SK-N-SH (cell line): ENCODE results near the gene DPPA3. TPM values are rescaled to one million over a fixed set of nuclear protein-coding genes. Genes with fewer than 3 reads are reported as not detected.

Source experiments
- CTCF ChIA-PET: fragments of 300-600, 350-600 bp; formaldehyde crosslinking; extraction: SDS; loops from one replicate; lab custom pipeline; 2021; lab: Yijun Ruan, JAX
- POLR2A ChIA-PET: fragments of 350-600 bp; sonication (Branson Sonifier 250); formaldehyde crosslinking; extraction: SDS; loops from one replicate; lab custom pipeline; 2020; ENCODE audit warnings: antibody characterized with exemption, inconsistent platforms; lab: Yijun Ruan, JAX
- DNase-seq: peaks from one replicate; pipeline ENCODE4 v3.0.0; 2012
- H2AFZ ChIP-seq: fragments of 200-600 bp; sonication (generic); 2 replicates; pipeline ENCODE4 v1.8.1; 2016; ENCODE audit warnings: antibody characterized with exemption, mild to moderate bottlenecking, low read depth
- H3F3A ChIP-seq: fragments of 200-600 bp; sonication (generic); replicated peaks from 2 replicates; pipeline ENCODE3; 2016; ENCODE audit warnings: antibody characterized with exemption, mild to moderate bottlenecking; ENCODE audit not compliant: insufficient read depth
- H3K27ac ChIP-seq, 2 experiments: fragments of 200-500 bp in 1 of 2; fragments of 200-600 bp in 1 of 2; sonication (Bioruptor generic) in 1 of 2; sonication (generic), shearing (Covaris generic) in 1 of 2; 2 replicates each; pipeline versions ENCODE4 v1.5.1 to v1.6.1; 2014 to 2016; ENCODE audit warnings: low read depth in 2 of 2, inconsistent platforms in 1 of 2, low read length in 1 of 2, mild to moderate bottlenecking in 1 of 2, mixed read lengths in 1 of 2
- H3K27me3 ChIP-seq: fragments of 200-600 bp; sonication (generic), shearing (Covaris generic); 2 replicates; pipeline ENCODE4 v1.6.1; 2016; ENCODE audit warnings: mixed run types; ENCODE audit not compliant: insufficient read depth
- H3K36me3 ChIP-seq, 2 experiments: fragments of 200-500 bp in 1 of 2; fragments of 200-600 bp in 1 of 2; sonication (Bioruptor generic) in 1 of 2; sonication (generic) in 1 of 2; replicated peaks in 1 of 2; 2 replicates each; pipeline versions ENCODE3 to v1.5.1; 2014 to 2016; ENCODE audit warnings: low read length in 1 of 2, mild to moderate bottlenecking in 1 of 2; ENCODE audit not compliant: insufficient read depth in 2 of 2, control insufficient read depth in 1 of 2
- H3K4me1 ChIP-seq, 2 experiments: fragments of 200-500 bp in 1 of 2; fragments of 200-600 bp in 1 of 2; sonication (Bioruptor generic) in 1 of 2; sonication (generic), shearing (Covaris generic) in 1 of 2; 2 replicates each; pipeline versions ENCODE4 v1.5.1 to v1.6.1; 2014 to 2016; ENCODE audit warnings: low read depth in 1 of 2, low read length in 1 of 2, mixed run types in 1 of 2; ENCODE audit not compliant: insufficient read depth in 2 of 2, control insufficient read depth in 1 of 2
- H3K4me2 ChIP-seq: fragments of 200-600 bp; sonication (generic), shearing (Covaris generic); 2 replicates; pipeline ENCODE4 v1.6.1; 2017; ENCODE audit warnings: mixed run types
- H3K4me3 ChIP-seq, 2 experiments: fragments of 200-500 bp in 1 of 2; fragments of 200-600 bp in 1 of 2; sonication (Bioruptor generic) in 1 of 2; sonication (generic), shearing (Covaris generic) in 1 of 2; 2 replicates each; pipeline versions ENCODE4 v1.5.1 to v1.8.1; 2014 to 2016; ENCODE audit warnings: low read depth in 2 of 2, inconsistent platforms in 1 of 2, low read length in 1 of 2, mild to moderate bottlenecking in 1 of 2, mixed read lengths in 1 of 2, moderate library complexity in 1 of 2
- H3K79me2 ChIP-seq: fragments of 200-600 bp; sonication (generic); 2 replicates; pipeline ENCODE4 v1.8.1; 2017; ENCODE audit warnings: mild to moderate bottlenecking; ENCODE audit not compliant: insufficient read depth
- H3K9ac ChIP-seq: fragments of 200-600 bp; sonication (generic); 2 replicates; pipeline ENCODE4 v1.6.1; 2017; ENCODE audit warnings: mixed run types
- H3K9me2 ChIP-seq: fragments of 200-600 bp; sonication (generic); 2 replicates; pipeline ENCODE4 v1.6.1; 2017; ENCODE audit warnings: mixed run types
- H3K9me3 ChIP-seq: fragments of 200-600 bp; sonication (generic); 2 replicates; pipeline ENCODE4 v1.6.1; 2017; ENCODE audit warnings: mixed run types, mild to moderate bottlenecking, moderate library complexity
- H4K20me1 ChIP-seq: fragments of 200-600 bp; sonication (generic); 2 replicates; pipeline ENCODE4 v1.6.1; 2017; ENCODE audit warnings: mild to moderate bottlenecking, mixed run types; ENCODE audit not compliant: insufficient read depth
- CHD2 ChIP-seq: fragments of 150-350 bp; IDR thresholded peaks from 2 replicates; pipeline ENCODE4 v1.6.1; 2018; ENCODE audit warnings: low read length; ENCODE audit not compliant: partially characterized antibody
- CTCF ChIP-seq: fragments of 200-600 bp; sonication (generic); IDR thresholded peaks from 2 replicates; pipeline ENCODE4 v1.6.1; 2017; ENCODE audit warnings: antibody characterized with exemption, mild to moderate bottlenecking, moderate library complexity
- ELF1 ChIP-seq: IDR thresholded peaks from 2 replicates; pipeline ENCODE4 v1.4.0; 2012
- EZH2phosphoT487 ChIP-seq: fragments of 200-600 bp; sonication (generic); IDR thresholded peaks from 2 replicates; pipeline ENCODE4 v1.6.1; 2017; ENCODE audit warnings: low read depth, mixed run types, mild to moderate bottlenecking, antibody characterized with exemption, moderate library complexity, borderline replicate concordance
- FOXJ3 ChIP-seq: sonication (generic); formaldehyde crosslinking; IDR thresholded peaks from 2 replicates; pipeline ENCODE4 v1.5.1; 2020; ENCODE audit warnings: mild to moderate bottlenecking, missing genetic modification reagents
- GABPA ChIP-seq: IDR thresholded peaks from 2 replicates; pipeline ENCODE4 v1.4.0; 2012; ENCODE audit warnings: low read depth, mild to moderate bottlenecking
- JUND ChIP-seq: IDR thresholded peaks from 2 replicates; pipeline ENCODE4 v1.4.0; 2012
- MXI1 ChIP-seq: IDR thresholded peaks from 2 replicates; pipeline ENCODE4 v1.6.1; 2012; ENCODE audit warnings: mild to moderate bottlenecking, low read depth, low read length, improper control_type of control experiment
- NFIC ChIP-seq: IDR thresholded peaks from 2 replicates; pipeline ENCODE4 v1.4.0; 2012; ENCODE audit warnings: borderline replicate concordance
- NRF1 ChIP-seq: IDR thresholded peaks from 2 replicates; pipeline ENCODE4 v1.6.1; 2012; ENCODE audit warnings: low read depth, mild to moderate bottlenecking, low read length
- RAD21 ChIP-seq: IDR thresholded peaks from 2 replicates; pipeline ENCODE4 v1.6.1; 2012; ENCODE audit warnings: mild to moderate bottlenecking, low read length
- SIN3A ChIP-seq: IDR thresholded peaks from 2 replicates; pipeline ENCODE4 v1.6.1; 2012; ENCODE audit warnings: low read depth, mild to moderate bottlenecking, low read length, moderate library complexity, borderline replicate concordance
- SMC3 ChIP-seq: IDR thresholded peaks from 2 replicates; pipeline ENCODE4 v1.6.1; 2012; ENCODE audit warnings: low read depth, low read length, improper control_type of control experiment
- TAF1 ChIP-seq: IDR thresholded peaks from 2 replicates; pipeline ENCODE4 v1.6.1; 2012; ENCODE audit warnings: low read depth, mild to moderate bottlenecking, low read length, moderate library complexity, borderline replicate concordance
- TEAD4 ChIP-seq: IDR thresholded peaks from 2 replicates; pipeline ENCODE4 v1.4.0; 2012; ENCODE audit warnings: mild to moderate bottlenecking, borderline replicate concordance; ENCODE audit not compliant: insufficient read depth
- USF1 ChIP-seq: IDR thresholded peaks from 2 replicates; pipeline ENCODE4 v1.4.0; 2012; ENCODE audit warnings: low read depth, borderline replicate concordance
- ZBTB33 ChIP-seq: IDR thresholded peaks from 2 replicates; pipeline ENCODE4 v1.4.0; 2012; ENCODE audit warnings: low read depth, borderline replicate concordance
- WGBS: methylation state at CpG from one replicate; pipeline ENCODE4 v1.1.6; 2017; ENCODE audit warnings: low lambda C conversion rate; 5-methylcytosine and 5-hydroxymethylcytosine counted together
- polyA plus RNA-seq, 3 experiments: library from polyadenylated mRNA; depleted of rRNA; stranded (reverse); fragments of >200 nt; gene quantifications; 2 replicates each; pipeline ENCODE4 v1.2.3, GENCODE V29; 2012

The DPPA3 gene
- polyA plus RNA-seq, 1 of the 3 experiments (the other 2 are of a cell fraction), result not detected

GRCh38 chr12:7731486-7731885 is 20.3 kb downstream of the DPPA3 start:
- Histone ChIP-seq H3K9ac (no peak overlapping the region), H2AFZ (no peak overlapping the region), H3K27ac (no peak overlapping the region), H3K4me1 (no peaks in the 10 kb centered on the region), H3K36me3 (no peaks in the 10 kb centered on the region), H3K27me3 (peaks cover 5% of the 10 kb centered on the region; the same call in 1 of the 2 replicates), H3K9me3 (no peaks in the 10 kb centered on the region), H3K4me2 (no peak overlapping the region), H3F3A (no peaks in the 10 kb centered on the region), H3K79me2 (no peaks in the 10 kb centered on the region), H3K4me3 (no peak overlapping the region), H3K9me2 (no peaks in the 10 kb centered on the region), H4K20me1 (no peaks in the 10 kb centered on the region)
- POLR2A ChIA-PET, result no interaction called here
- WGBS, result 5% methylated on average over 5 of the region's 5 CpGs
- CTCF ChIA-PET, result no interaction called here
- no peak for TF ChIP-seq TEAD4
- no peak for TF ChIP-seq RAD21
- no peak for TF ChIP-seq SMC3
- no peak for TF ChIP-seq ELF1
- no peak for TF ChIP-seq JUND
- no peak for TF ChIP-seq GABPA
- no peak for TF ChIP-seq TAF1
- TF ChIP-seq EZH2phosphoT487, result no peak
- TF ChIP-seq NFIC, result no peak
- no peak for TF ChIP-seq SIN3A
- no peak for TF ChIP-seq MXI1
- no peak for TF ChIP-seq ZBTB33
- DNase-seq, result no peak

GRCh38 chr12:7732993-7733392 is 21.8 kb downstream of the DPPA3 start:
- Histone ChIP-seq H3K9me3 (no peaks in the 10 kb centered on the region), H2AFZ (no peak overlapping the region), H3K27ac (no peak overlapping the region), H3K4me2 (no peak overlapping the region)
- ChIA-PET CTCF (no interaction called here), POLR2A (no interaction called here)
- TF ChIP-seq USF1 (no peak), SMC3 (no peak), EZH2phosphoT487 (no peak), CTCF (no peak), NRF1 (no peak), TAF1 (no peak), FOXJ3 (no peak), CHD2 (no peak), JUND (no peak)
- TF ChIP-seq, all 33 proteins: peak for 0
- Histone ChIP-seq H3K9ac (no peak overlapping the region), H3K27me3 (peaks cover 10% of the 10 kb centered on the region; the same call in 1 of the 2 replicates), H3K9me2 (no peaks in the 10 kb centered on the region), H3F3A (no peaks in the 10 kb centered on the region), H4K20me1 (no peaks in the 10 kb centered on the region), H3K79me2 (no peaks in the 10 kb centered on the region), H3K36me3 (no peaks in the 10 kb centered on the region), H3K4me3 (no peak overlapping the region), H3K4me1 (no peaks in the 10 kb centered on the region)
- WGBS, result 8% methylated on average over 3 of the region's 3 CpGs
- DNase-seq, result no peak
